Aorta (tissue), 5 donors: ENCODE data around the gene SMAD2. TPM values are rescaled to one million over a fixed set of nuclear protein-coding genes. Genes with fewer than 3 reads are reported as not detected.

ENCODE experiments used
- ATAC-seq: fragments of 200-7000 bp; cut with Tn5 transposase; one replicate; pipeline ENCODE4 v1.9.1; 2022; ENCODE audit warnings: moderate library complexity; ENCODE audit not compliant: low FRiP score
- DNase-seq, 2 donors: peaks; one replicate each; pipeline ENCODE4 v3.0.0-alpha.2; 2020
- H3K27ac ChIP-seq, 2 donors: one replicate each; pipeline ENCODE4 v1.5.1; 2013; ENCODE audit warnings: low read length in 2 of 2, mild to moderate bottlenecking in 2 of 2, moderate library complexity in 2 of 2, control low read depth in 1 of 2, inconsistent platforms in 1 of 2, low read depth in 1 of 2
- H3K27me3 ChIP-seq, 2 donors: one replicate each; pipeline ENCODE4 v1.6.1; 2013; ENCODE audit warnings: control low read depth in 1 of 2, low read length in 1 of 2, mild to moderate bottlenecking in 1 of 2, moderate library complexity in 1 of 2; ENCODE audit not compliant: insufficient read depth in 2 of 2, control insufficient read depth in 1 of 2
- H3K36me3 ChIP-seq, 2 donors: one replicate each; pipeline ENCODE4 v1.6.1; 2013; ENCODE audit warnings: control low read depth in 1 of 2, low read length in 1 of 2, mild to moderate bottlenecking in 1 of 2; ENCODE audit not compliant: insufficient read depth in 2 of 2, control insufficient read depth in 1 of 2
- H3K4me1 ChIP-seq, 2 donors: one replicate each; pipeline ENCODE4 v1.6.1; 2013; ENCODE audit warnings: low read length in 2 of 2, control low read depth in 1 of 2, mild to moderate bottlenecking in 1 of 2, moderate library complexity in 1 of 2; ENCODE audit not compliant: insufficient read depth in 2 of 2, control insufficient read depth in 1 of 2
- H3K4me3 ChIP-seq, 2 donors: one replicate each; pipeline ENCODE4 v1.5.1; 2013; ENCODE audit warnings: low read length in 2 of 2, control low read depth in 1 of 2, mild to moderate bottlenecking in 1 of 2
- H3K9me3 ChIP-seq: one replicate; pipeline ENCODE4 v1.6.1; 2013; ENCODE audit warnings: mild to moderate bottlenecking, low read length; ENCODE audit not compliant: control insufficient read depth
- WGBS, 2 donors: extraction: QIAGEN DNeasy Blood & Tissue Kit; methylation state at CpG; one replicate each; pipeline ENCODE4 v1.1.7; 2013; 5-methylcytosine and 5-hydroxymethylcytosine counted together
- intact Hi-C, 2 donors: fragments of 100-400 bp; cut with DNase I; formaldehyde crosslinking; loops; one replicate each; pipeline versions ENCODE4 v1.14.2 to v1.15.0; 2022
- polyA plus RNA-seq, 2 donors: library from polyadenylated mRNA; stranded (reverse); fragments of 200-250 nt; gene quantifications; one replicate each; pipeline ENCODE4 v1.2.3, GENCODE V29; 2013
- total RNA-seq, 2 donors: library from RNA; stranded (reverse); fragmentation: NEBNext Ultra II Directional; extraction: Animal tissue kit (Norgen Biotek cat#: 25700); gene quantifications; one replicate each; pipeline ENCODE4 v1.2.1, GENCODE V29; 2021
- donor health status: healthy with polysubstance abuse.
- donor health status: Bipolar disorder and iron deficiency.
- donor health status: DM: no; HTN: no; CAD: no.
- donor health status: DM: no; HTN: no; CAD: no.
- donor health status: DM: yes; HTN: yes; CAD: no.

Gene SMAD2
- total and polyA plus RNA-seq, 4 donors: 45.4 to 137 (median 104) TPM

DNA sequence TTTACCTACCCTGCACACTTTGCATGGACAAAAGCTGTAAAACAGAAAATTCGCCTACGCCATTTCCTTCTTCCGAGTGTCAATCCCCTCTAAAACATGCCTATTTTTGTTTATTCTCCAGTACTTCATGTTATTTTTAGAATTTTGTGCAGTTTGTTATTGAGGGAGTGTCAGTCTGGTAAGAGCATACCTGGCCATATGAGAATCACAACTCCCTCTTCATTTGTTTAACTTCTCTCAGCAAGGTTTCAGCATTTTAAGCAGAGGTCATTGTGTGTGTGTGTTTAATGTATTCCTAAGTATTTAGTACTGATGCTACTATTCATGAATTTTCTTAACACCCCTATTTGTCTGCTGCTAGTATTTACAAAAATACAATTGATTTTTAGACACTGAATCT is 49.4 kb downstream of the SMAD2 start:
- Histone ChIP-seq H3K27ac (no peak overlapping the region), H3K36me3 (peaks cover 0 to 5% of the 10 kb centered on the region in 2 donors), H3K4me3 (no peak overlapping the region), H3K4me1 (no peaks in the 10 kb centered on the region), H3K9me3 (no peaks in the 10 kb centered on the region), H3K27me3 (no peaks in the 10 kb centered on the region)
- intact Hi-C loops: loop anchor here in 1 of 2 donors (10.0 kb wide), 1 partner anchor 124 kb away; no protein-coding TSS in a partner anchor
- WGBS, 2 donors: 29 to 84% methylated on average over 3 of the region's 3 CpGs
- DNase-seq: no peak
- no peak for ATAC-seq

- intact Hi-C loops: loop anchor here in 1 of 2 donors (10.0 kb wide), 1 partner anchor 47 kb away; no protein-coding TSS in a partner anchor
- DNase-seq: no peak
- no peaks in the 10 kb centered on the region for H3K27me3 ChIP-seq
- H3K9me3 ChIP-seq: no peaks in the 10 kb centered on the region
- H3K36me3 ChIP-seq: peaks cover 0 to 5% of the 10 kb centered on the region in 2 donors
- WGBS, 2 donors: 47 to 57% methylated on average over 3 of the region's 3 CpGs
- no peaks in the 10 kb centered on the region for H3K4me1 ChIP-seq
- H3K27ac ChIP-seq: no peak overlapping the region
- H3K4me3 ChIP-seq: no peak overlapping the region
- no peak for ATAC-seq
Observed at GRCh38 chr18:47877892-47878291, 52.6 kb downstream of the SMAD2 start.

DNA sequence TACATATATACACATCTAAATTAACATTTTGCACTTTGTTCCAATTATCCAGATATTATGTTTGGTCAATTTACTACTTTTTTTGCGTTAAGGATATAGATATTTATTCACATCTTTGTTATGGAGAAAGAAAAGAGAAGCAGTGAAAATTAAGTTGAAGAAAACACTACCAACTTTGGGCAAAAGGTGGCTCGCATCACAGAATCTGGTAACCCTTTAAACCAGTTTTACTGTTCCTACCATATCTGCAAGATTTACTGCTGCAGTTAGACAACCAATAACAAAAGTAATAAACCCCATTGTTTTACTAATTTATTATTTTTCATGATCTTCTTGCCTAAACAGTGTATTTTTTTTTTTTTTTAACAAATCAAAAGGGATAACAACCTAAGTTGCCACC is 53.6 kb downstream of the SMAD2 start:
- Histone ChIP-seq H3K27me3 (no peaks in the 10 kb centered on the region), H3K9me3 (no peaks in the 10 kb centered on the region), H3K4me3 (no peak overlapping the region), H3K27ac (no peak overlapping the region), H3K4me1 (no peaks in the 10 kb centered on the region), H3K36me3 (peaks cover 0 to 5% of the 10 kb centered on the region in 2 donors)
- intact Hi-C loops: loop anchor here in 1 of 2 donors (10.0 kb wide), 1 partner anchor 48 kb away; no protein-coding TSS in a partner anchor
- ATAC-seq (no peak), DNase-seq (no peak)
- WGBS, 2 donors: 83 to 93% methylated on average over 2 of the region's 2 CpGs

GRCh38 chr18:47873625-47874024 is 56.8 kb downstream of the SMAD2 start:
- ATAC-seq (no peak), DNase-seq (no peak)
- Histone ChIP-seq H3K36me3 (no peaks in the 10 kb centered on the region), H3K9me3 (no peaks in the 10 kb centered on the region), H3K27me3 (no peaks in the 10 kb centered on the region), H3K27ac (no peak overlapping the region), H3K4me3 (no peak overlapping the region), H3K4me1 (no peaks in the 10 kb centered on the region)
- intact Hi-C loops: loop anchor here in 1 of 2 donors (10.0 kb wide), 1 partner anchor 51 kb away; no protein-coding TSS in a partner anchor

DNA sequence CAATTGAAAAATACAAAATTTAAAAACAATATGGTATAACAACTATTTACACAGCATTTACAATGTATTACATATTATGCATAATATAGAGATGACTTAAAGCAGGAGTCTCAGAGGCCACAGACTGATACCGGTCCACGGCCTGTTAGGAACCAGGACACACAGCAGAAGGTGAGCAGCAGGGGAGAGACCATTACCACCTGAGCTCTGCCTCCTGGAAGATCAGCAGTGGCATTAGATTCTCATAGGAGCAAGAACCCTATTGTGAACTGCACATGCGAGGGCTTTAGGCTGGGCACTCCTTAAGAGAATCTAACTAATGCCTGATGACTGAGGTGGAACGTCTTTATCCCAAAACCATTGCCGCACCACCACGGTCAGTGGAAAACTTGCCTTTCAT is 58.0 kb downstream of the SMAD2 start:
- intact Hi-C loops: loop anchor here in 1 of 2 donors (10.0 kb wide), 1 partner anchor 52 kb away; no protein-coding TSS in a partner anchor
- Histone ChIP-seq H3K27me3 (no peaks in the 10 kb centered on the region), H3K27ac (no peak overlapping the region), H3K36me3 (no peaks in the 10 kb centered on the region), H3K4me3 (no peak overlapping the region), H3K9me3 (no peaks in the 10 kb centered on the region), H3K4me1 (no peaks in the 10 kb centered on the region)
- no peak for ATAC-seq
- 97 to 98% methylated on average over 6 of the region's 6 CpGs for WGBS, 2 donors
- DNase-seq: no peak

DNA sequence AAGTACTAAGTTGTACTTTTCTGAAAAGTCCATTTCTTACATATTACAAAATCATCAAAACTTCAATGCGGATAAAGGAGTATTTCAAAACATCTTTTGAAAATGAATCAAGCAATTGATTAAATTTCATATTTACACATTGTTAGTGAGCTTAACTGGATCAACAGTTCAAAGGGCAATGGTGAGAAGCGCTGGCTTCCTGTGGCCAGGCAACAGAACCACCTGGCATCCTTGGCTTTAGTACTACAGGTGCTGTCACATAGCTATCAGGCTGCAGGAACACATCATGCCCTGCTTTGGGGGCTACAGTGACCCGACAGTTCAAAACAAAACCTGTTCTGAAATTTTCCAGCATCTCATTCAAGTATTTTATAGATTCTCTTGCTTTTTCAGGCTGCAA is 59.2 kb downstream of the SMAD2 start:
- 91 to 94% methylated on average over 3 of the region's 3 CpGs for WGBS, 2 donors
- intact Hi-C loops: loop anchor here in 1 of 2 donors (10.0 kb wide), 1 partner anchor 54 kb away; no protein-coding TSS in a partner anchor
- H3K27ac ChIP-seq: no peak overlapping the region
- ATAC-seq: no peak
- H3K9me3 ChIP-seq: no peaks in the 10 kb centered on the region
- no peaks in the 10 kb centered on the region for H3K4me1 ChIP-seq
- H3K4me3 ChIP-seq: no peak overlapping the region
- no peaks in the 10 kb centered on the region for H3K36me3 ChIP-seq
- no peaks in the 10 kb centered on the region for H3K27me3 ChIP-seq
- no peak for DNase-seq

GRCh38 chr18:47870605-47871004 is 59.9 kb downstream of the SMAD2 start:
- no peaks in the 10 kb centered on the region for H3K27me3 ChIP-seq
- intact Hi-C loops: loop anchor here in 1 of 2 donors (10.0 kb wide), 1 partner anchor 54 kb away; no protein-coding TSS in a partner anchor
- 55 to 69% methylated on average over 1 of the region's 1 CpG for WGBS, 2 donors
- no peaks in the 10 kb centered on the region for H3K4me1 ChIP-seq
- no peaks in the 10 kb centered on the region for H3K9me3 ChIP-seq
- no peak for ATAC-seq
- H3K4me3 ChIP-seq: no peak overlapping the region
- H3K36me3 ChIP-seq: no peaks in the 10 kb centered on the region
- DNase-seq: no peak
- H3K27ac ChIP-seq: no peak overlapping the region

DNA sequence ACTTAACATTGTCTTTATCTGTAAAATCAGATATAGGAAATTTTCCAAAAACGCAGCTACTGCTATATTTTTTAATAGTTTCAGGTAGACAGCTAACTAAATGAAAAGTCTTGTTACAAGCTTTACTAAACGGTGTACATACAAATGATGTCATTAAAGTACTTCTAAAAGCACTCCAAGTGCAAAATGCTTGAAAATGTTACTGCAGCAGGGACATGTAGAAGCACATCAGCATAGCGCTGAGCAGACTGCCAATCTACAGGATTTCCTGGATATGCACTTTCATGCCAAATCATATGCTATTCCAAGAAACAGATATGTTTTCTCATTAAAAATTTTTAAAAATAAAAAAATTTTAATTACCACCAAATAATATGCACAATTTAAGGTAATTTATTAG is 61.7 kb downstream of the SMAD2 start:
- Histone ChIP-seq H3K4me1 (no peaks in the 10 kb centered on the region), H3K36me3 (no peaks in the 10 kb centered on the region), H3K9me3 (no peaks in the 10 kb centered on the region), H3K27ac (no peak overlapping the region), H3K4me3 (no peak overlapping the region), H3K27me3 (no peaks in the 10 kb centered on the region)
- no peak for ATAC-seq
- DNase-seq: no peak
- 79 to 88% methylated on average over 3 of the region's 3 CpGs for WGBS, 2 donors
- intact Hi-C loops: no loop called here

GRCh38 chr18:47865183-47865582 is 65.3 kb downstream of the SMAD2 start:
- Histone ChIP-seq H3K4me3 (no peak overlapping the region), H3K9me3 (no peaks in the 10 kb centered on the region), H3K27ac (no peak overlapping the region), H3K36me3 (no peaks in the 10 kb centered on the region), H3K27me3 (no peaks in the 10 kb centered on the region), H3K4me1 (no peaks in the 10 kb centered on the region)
- ATAC-seq (no peak), DNase-seq (no peak)
- WGBS, 2 donors: 86 to 87% methylated on average over 3 of the region's 3 CpGs
- intact Hi-C loops: no loop called here
